Pancreas (tissue), 10 donors: ENCODE data around the gene ADAMTS8. TPM values are rescaled to one million over a fixed set of nuclear protein-coding genes. Genes with fewer than 3 reads are reported as not detected.

ENCODE experiments used
- ATAC-seq, 4 donors: fragments of 200-7000 bp; cut with Tn5 transposase; one replicate each; pipeline versions ENCODE4 v1.8.0 to v1.9.1; 2020; ENCODE audit warnings: mild to moderate bottlenecking in 4 of 4, moderate library complexity in 4 of 4
- DNase-seq, 6 donors: peaks; one replicate each; pipeline ENCODE4 v3.0.0-alpha.2; 2020
- FAIRE-seq: peaks from 2 replicates; lab custom pipeline; 2012; peaks lifted over from hg19 to GRCh38; lab: Jason Lieb, UNC
- H3K27ac ChIP-seq, 4 donors: fragments of 200-600 bp; sonication (generic); 1 replicate in 3 of 4; 2 replicates in 1 of 4; pipeline versions ENCODE4 v1.5.0 to v1.8.0; 2020
- H3K27me3 ChIP-seq, 4 donors: fragments of 200-600 bp; one replicate each; pipeline ENCODE4 v1.8.0; 2021
- H3K36me3 ChIP-seq, 3 donors: fragments of 200-600 bp; sonication (generic) in 1 of 3; one replicate each; pipeline versions ENCODE4 v1.5.0 to v1.8.0; 2020 to 2021
- H3K4me1 ChIP-seq, 3 donors: fragments of 200-600 bp; one replicate each; pipeline ENCODE4 v1.8.0; 2021
- H3K4me3 ChIP-seq, 4 donors: fragments of 200-600 bp; sonication (generic) in 2 of 4; one replicate each; pipeline versions ENCODE4 v1.5.0 to v1.8.0; 2020 to 2021
- H3K9me3 ChIP-seq, 4 donors: fragments of 200-600 bp; one replicate each; pipeline ENCODE4 v1.8.0; 2021
- WGBS, 2 donors: extraction: QIAGEN DNeasy Blood & Tissue Kit; methylation state at CpG; one replicate each; pipeline ENCODE4 v1.1.7; 2013; 5-methylcytosine and 5-hydroxymethylcytosine counted together
- intact Hi-C, 3 donors: fragments of 100-400 bp; cut with DNase I; formaldehyde crosslinking; loops; one replicate each; pipeline versions ENCODE4 v1.11.1 to v1.14.2; 2022
- polyA plus RNA-seq, 2 donors: library from polyadenylated mRNA; stranded (reverse); fragments of 200-250 nt; gene quantifications; one replicate each; pipeline ENCODE4 v1.2.3, GENCODE V29; 2013
- total RNA-seq, 6 donors: library from RNA; stranded (reverse); fragmentation: NEBNext Ultra II Directional in 4 of 6; extraction: Animal tissue kit (Norgen Biotek cat#: 25700) in 4 of 6; gene quantifications; one replicate each; pipeline versions ENCODE4 v1.2.1 to v1.2.4, GENCODE V29; 2021 to 2023
- TF ChIP-seq, protein P1 (sequence below), 4 donors: fragments of 200-600 bp; sonication (generic) in 3 of 4; IDR thresholded peaks; one replicate each; pipeline versions ENCODE4 v1.5.0 to v1.8.0; 2021; ENCODE audit warnings: antibody characterized with exemption in 4 of 4
- donor health status: healthy with polysubstance abuse.
- donor health status: DM: no; HTN: no; CAD: no; lungs with moderate emphysema.
- donor health status: DM: no; HTN: no; CAD: no.
- donor health status: control.
- donor health status: control.
- donor health status: Bipolar disorder and iron deficiency.
- donor health status: DM: yes; HTN: yes; CAD: no.
- donor health status: DM: no; HTN: no; CAD: no.
- donor health status: DM: no; HTN: no; CAD: no.
- donor health status: DM: yes; HTN: yes; CAD: no.

Gene ADAMTS8
- total and polyA plus RNA-seq, 8 donors: 0.04 to 1.6 (median 0.42) TPM; not detected in 1

DNA sequence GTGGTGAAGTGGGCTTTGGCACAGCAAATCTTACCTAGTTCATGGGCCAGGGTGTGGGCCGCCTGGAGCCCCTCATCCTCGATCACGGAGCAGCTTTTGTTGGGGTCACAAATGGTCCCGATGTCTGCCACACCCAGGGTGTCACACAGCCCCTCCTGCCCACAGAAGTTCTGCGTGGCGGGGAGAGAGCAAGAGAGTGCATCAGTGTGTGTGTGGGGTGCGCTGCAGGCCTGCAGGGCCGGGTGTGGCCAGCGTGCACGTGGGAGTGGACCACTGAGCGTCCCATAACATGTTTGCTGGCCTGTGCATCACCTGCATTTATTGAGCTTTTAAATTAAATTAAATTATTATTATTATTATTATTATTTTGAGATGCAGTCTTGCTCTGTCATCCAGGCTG is 11.5 kb downstream of the ADAMTS8 start:
- intact Hi-C loops: no loop called here
- H3K4me3 ChIP-seq: no peak overlapping the region
- H3K9me3 ChIP-seq: no peaks in the 10 kb centered on the region
- H3K27ac ChIP-seq: no peak overlapping the region
- FAIRE-seq (no peak), DNase-seq (no peak), ATAC-seq (no peak)
- 90 to 91% methylated on average over 11 of the region's 11 CpGs for WGBS, 2 donors
- H3K36me3 ChIP-seq: no peaks in the 10 kb centered on the region
- no peaks in the 10 kb centered on the region for H3K27me3 ChIP-seq
- TF ChIP-seq, protein P1, sequence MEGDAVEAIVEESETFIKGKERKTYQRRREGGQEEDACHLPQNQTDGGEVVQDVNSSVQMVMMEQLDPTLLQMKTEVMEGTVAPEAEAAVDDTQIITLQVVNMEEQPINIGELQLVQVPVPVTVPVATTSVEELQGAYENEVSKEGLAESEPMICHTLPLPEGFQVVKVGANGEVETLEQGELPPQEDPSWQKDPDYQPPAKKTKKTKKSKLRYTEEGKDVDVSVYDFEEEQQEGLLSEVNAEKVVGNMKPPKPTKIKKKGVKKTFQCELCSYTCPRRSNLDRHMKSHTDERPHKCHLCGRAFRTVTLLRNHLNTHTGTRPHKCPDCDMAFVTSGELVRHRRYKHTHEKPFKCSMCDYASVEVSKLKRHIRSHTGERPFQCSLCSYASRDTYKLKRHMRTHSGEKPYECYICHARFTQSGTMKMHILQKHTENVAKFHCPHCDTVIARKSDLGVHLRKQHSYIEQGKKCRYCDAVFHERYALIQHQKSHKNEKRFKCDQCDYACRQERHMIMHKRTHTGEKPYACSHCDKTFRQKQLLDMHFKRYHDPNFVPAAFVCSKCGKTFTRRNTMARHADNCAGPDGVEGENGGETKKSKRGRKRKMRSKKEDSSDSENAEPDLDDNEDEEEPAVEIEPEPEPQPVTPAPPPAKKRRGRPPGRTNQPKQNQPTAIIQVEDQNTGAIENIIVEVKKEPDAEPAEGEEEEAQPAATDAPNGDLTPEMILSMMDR (IDR thresholded peaks at IDR 0.05): no peak
- H3K4me1 ChIP-seq: no peaks in the 10 kb centered on the region

DNA sequence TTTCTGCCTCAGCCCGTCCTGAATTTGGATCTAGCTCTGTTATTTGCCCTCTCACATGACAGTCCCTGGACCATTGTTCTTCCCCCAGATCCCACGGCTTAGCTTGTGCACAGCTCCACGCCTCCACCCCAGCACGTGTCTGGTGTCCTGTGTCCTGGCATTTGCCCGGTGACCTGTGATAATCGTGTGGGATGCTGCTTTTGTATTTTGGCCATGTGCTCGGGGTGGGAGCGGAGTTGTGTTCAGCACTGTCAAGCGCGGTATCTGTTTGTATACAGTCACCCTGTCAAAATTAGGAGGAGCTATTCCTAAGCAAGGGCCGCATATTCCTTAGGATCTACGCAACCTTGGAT is 11.9 kb downstream of the ADAMTS8 start:
- intact Hi-C loops: no loop called here

DNA sequence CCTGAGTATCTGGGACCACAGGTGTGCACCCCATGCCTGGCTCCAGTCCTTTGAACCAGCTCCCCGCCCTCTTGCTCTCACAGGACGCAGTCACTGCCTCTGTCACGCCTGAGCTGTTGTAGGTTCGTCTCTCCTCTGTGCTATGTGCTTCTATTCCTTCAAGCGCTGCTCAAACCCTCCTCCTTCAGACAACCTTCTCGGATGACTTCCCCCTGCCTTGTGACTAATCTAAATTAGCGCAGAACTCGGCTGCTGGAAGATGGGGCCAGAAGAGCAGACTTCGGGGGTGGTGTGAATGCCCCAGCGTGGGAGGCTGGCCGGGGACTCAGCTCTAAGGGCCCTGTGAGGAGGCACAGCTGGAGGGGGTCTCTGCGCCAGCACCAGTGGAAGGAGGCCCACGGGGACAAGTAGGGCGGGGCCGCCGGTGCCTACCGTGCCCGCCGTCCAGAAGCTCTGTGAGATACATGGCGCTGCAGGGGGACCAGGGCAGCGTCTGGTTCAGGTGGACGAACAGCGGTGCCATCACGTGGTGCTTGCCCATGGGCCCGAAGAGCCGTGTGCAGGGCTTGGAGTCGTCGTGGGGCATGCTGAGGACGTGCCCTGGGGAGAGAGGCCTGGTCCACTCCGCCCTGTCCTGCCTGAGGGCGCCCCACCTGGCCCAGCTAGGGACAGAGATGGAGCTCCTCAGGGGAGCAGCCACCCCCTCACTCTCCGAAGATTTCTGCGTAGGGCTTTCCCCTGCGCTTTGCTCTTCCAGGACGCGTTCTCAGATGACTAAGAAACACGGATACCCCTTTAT is 12.5 kb downstream of the ADAMTS8 start:
- Histone ChIP-seq H3K27ac (no peak overlapping the region), H3K27me3 (no peaks in the 10 kb centered on the region), H3K9me3 (no peaks in the 10 kb centered on the region), H3K4me3 (no peak overlapping the region), H3K4me1 (no peaks in the 10 kb centered on the region), H3K36me3 (no peaks in the 10 kb centered on the region)
- no peak for ATAC-seq
- no peak for DNase-seq
- intact Hi-C loops: no loop called here
- TF ChIP-seq, protein P1 (IDR thresholded peaks at IDR 0.05): no peak
- WGBS, 2 donors: 74 to 84% methylated on average over 37 of the region's 37 CpGs
- no peak for FAIRE-seq

More for the DNA sequence above, 11.9 kb downstream of the ADAMTS8 start:
- Histone ChIP-seq H3K27ac (no peak overlapping the region), H3K4me1 (no peaks in the 10 kb centered on the region), H3K27me3 (no peaks in the 10 kb centered on the region), H3K9me3 (no peaks in the 10 kb centered on the region), H3K4me3 (no peak overlapping the region), H3K36me3 (no peaks in the 10 kb centered on the region)
- FAIRE-seq (no peak), ATAC-seq (no peak), DNase-seq (no peak)
- WGBS, 2 donors: 65 to 78% methylated on average over 12 of the region's 12 CpGs
- TF ChIP-seq, protein P1 (IDR thresholded peaks at IDR 0.05): no peak

DNA sequence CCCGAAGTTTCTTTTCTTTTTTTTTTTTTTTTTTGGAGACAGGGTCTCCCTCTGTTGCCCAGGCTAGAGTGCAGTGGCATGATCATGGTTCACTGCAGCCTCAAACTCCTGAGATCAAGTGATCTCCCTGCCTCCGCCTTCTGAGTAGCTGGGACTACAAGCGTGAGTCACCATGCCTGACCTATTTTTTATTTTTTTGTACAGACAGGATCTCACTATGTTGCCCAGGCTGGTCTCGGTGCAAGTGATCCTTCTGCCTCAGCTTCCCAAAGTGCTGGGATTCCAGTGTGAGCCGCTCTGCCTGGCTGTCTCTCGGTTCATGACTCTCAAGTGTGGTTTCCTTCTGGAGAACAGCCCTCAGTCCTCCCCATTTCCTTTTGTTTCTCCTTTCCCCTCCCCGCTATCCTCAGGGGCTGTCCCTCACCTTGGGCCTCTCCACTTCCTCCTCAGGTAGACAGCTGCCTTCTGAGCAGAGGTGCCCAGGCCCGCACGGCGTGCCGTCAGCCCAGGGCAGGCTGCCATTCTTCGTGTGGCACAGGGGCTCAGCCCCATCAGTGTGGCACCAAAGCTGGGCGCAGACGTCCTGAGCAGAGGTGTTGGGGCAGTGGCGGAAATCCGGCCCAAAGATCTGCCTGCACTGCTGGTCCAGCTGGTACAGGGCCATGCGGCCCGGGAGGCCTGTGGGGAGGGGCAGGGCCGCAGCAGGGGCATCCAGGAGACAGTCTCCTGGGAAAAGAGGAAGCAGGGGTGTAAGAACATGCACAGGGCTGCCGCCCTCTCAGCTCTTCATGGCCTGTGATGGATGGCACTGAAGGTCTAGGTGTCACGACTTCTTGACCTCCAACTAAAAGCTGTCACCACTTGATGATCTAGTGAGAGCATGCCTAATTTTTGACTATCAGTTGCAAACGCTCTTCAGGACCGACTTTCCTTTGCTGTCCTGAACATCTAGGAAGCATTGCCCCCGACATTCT is 14.0 kb downstream of the ADAMTS8 start:
- WGBS, 2 donors: 70 to 77% methylated on average over 24 of the region's 24 CpGs
- DNase-seq (no peak), ATAC-seq (no peak), FAIRE-seq (no peak)
- Histone ChIP-seq H3K36me3 (no peaks in the 10 kb centered on the region), H3K27ac (no peak overlapping the region), H3K27me3 (no peaks in the 10 kb centered on the region), H3K4me1 (no peaks in the 10 kb centered on the region), H3K9me3 (no peaks in the 10 kb centered on the region), H3K4me3 (no peak overlapping the region)
- TF ChIP-seq, protein P1 (IDR thresholded peaks at IDR 0.05): no peak
- intact Hi-C loops: no loop called here
